ENCODE results near the gene C1QL1. TPM values are rescaled to one million over a fixed set of nuclear protein-coding genes. Genes with fewer than 3 reads are reported as not detected.
A peak's percentile ranks its signal among the peaks of the same experiment; 100 is the strongest.

Gene C1QL1
- total and polyA plus RNA-seq, 9 of the 15 experiments (the other 6 are each of a cell fraction or from before 2014, with no cell fraction given): 0.07 to 0.12 (median 0.09) TPM; not detected in 6

- TF ChIP-seq, protein P1, sequence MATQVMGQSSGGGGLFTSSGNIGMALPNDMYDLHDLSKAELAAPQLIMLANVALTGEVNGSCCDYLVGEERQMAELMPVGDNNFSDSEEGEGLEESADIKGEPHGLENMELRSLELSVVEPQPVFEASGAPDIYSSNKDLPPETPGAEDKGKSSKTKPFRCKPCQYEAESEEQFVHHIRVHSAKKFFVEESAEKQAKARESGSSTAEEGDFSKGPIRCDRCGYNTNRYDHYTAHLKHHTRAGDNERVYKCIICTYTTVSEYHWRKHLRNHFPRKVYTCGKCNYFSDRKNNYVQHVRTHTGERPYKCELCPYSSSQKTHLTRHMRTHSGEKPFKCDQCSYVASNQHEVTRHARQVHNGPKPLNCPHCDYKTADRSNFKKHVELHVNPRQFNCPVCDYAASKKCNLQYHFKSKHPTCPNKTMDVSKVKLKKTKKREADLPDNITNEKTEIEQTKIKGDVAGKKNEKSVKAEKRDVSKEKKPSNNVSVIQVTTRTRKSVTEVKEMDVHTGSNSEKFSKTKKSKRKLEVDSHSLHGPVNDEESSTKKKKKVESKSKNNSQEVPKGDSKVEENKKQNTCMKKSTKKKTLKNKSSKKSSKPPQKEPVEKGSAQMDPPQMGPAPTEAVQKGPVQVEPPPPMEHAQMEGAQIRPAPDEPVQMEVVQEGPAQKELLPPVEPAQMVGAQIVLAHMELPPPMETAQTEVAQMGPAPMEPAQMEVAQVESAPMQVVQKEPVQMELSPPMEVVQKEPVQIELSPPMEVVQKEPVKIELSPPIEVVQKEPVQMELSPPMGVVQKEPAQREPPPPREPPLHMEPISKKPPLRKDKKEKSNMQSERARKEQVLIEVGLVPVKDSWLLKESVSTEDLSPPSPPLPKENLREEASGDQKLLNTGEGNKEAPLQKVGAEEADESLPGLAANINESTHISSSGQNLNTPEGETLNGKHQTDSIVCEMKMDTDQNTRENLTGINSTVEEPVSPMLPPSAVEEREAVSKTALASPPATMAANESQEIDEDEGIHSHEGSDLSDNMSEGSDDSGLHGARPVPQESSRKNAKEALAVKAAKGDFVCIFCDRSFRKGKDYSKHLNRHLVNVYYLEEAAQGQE (IDR thresholded peaks at IDR 0.05; ENCODE audit: borderline replicate concordance): peak; percentile 81
- TF ChIP-seq, protein P1 (CRISPR knock-in tag; IDR thresholded peaks at IDR 0.05; ENCODE audit: low read depth): peak; percentile 75
- peak; percentile 74 for TF ChIP-seq MYC (IDR thresholded peaks at IDR 0.05; ENCODE audit: low read depth, low read length)
- peak; percentile 19; the same call in 1 of the 2 replicates for TF ChIP-seq MYC (CRISPR knock-in tag; IDR thresholded peaks at IDR 0.05; ENCODE audit: borderline replicate concordance, low read depth)
- peak; percentile 77; the same call in 1 of the 2 replicates for TF ChIP-seq ETS1 (conservative IDR thresholded peaks at IDR 0.05; ENCODE audit: control insufficient read depth, low read depth, low read length)
- TF ChIP-seq ILK (tag; IDR thresholded peaks at IDR 0.05; ENCODE audit: borderline replicate concordance, low read depth): no peak
- peak; percentile 53 for TF ChIP-seq TAF9B (IDR thresholded peaks at IDR 0.05; ENCODE audit: partially characterized antibody)
- peak; percentile 47; the same call in 1 of the 2 replicates for TF ChIP-seq SMAD3 (CRISPR knock-in tag; conservative IDR thresholded peaks at IDR 0.05)
- TF ChIP-seq, protein P2, sequence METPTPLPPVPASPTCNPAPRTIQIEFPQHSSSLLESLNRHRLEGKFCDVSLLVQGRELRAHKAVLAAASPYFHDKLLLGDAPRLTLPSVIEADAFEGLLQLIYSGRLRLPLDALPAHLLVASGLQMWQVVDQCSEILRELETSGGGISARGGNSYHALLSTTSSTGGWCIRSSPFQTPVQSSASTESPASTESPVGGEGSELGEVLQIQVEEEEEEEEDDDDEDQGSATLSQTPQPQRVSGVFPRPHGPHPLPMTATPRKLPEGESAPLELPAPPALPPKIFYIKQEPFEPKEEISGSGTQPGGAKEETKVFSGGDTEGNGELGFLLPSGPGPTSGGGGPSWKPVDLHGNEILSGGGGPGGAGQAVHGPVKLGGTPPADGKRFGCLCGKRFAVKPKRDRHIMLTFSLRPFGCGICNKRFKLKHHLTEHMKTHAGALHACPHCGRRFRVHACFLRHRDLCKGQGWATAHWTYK (CRISPR knock-in tag; IDR thresholded peaks at IDR 0.05): 0 out of 2 replicates have a peak, but pooled peaks have one; percentile 38
- TF ChIP-seq SMARCA5 (IDR thresholded peaks at IDR 0.05): no peak
- TF ChIP-seq CTCF (IDR thresholded peaks at IDR 0.05 in 2 of 3, conservative IDR thresholded peaks at IDR 0.05 in 1 of 3; ENCODE audit: insufficient read depth in 2 of 3, low read depth in 1 of 3, low read length in 3 of 3): peak in 2 of 3 experiments; percentile 10 to 32; a peak in 2 of 6 replicates
- no peak for TF ChIP-seq PURB (CRISPR knock-in tag; IDR thresholded peaks at IDR 0.05; ENCODE audit: low read depth)
- no peak for TF ChIP-seq MCM3 (IDR thresholded peaks at IDR 0.05)
- peak; percentile 96 for TF ChIP-seq RBFOX2 (IDR thresholded peaks at IDR 0.05; ENCODE audit: low read depth, low read length)
These were observed 20.4 kb downstream of the C1QL1 start, which contains the start of gene KIF18B (continued) for GRCh38 chr17:44947461-44948314.

Data from K562 (cell line).